Kidney glomerular epithelial cell (primary cell): Measurements from ENCODE around the gene FZD10.

Experiments
- DNase-seq: peaks from one replicate; lab custom pipeline; 2025; lab: John Stamatoyannopoulos, UW

Gene FZD10

DNA sequence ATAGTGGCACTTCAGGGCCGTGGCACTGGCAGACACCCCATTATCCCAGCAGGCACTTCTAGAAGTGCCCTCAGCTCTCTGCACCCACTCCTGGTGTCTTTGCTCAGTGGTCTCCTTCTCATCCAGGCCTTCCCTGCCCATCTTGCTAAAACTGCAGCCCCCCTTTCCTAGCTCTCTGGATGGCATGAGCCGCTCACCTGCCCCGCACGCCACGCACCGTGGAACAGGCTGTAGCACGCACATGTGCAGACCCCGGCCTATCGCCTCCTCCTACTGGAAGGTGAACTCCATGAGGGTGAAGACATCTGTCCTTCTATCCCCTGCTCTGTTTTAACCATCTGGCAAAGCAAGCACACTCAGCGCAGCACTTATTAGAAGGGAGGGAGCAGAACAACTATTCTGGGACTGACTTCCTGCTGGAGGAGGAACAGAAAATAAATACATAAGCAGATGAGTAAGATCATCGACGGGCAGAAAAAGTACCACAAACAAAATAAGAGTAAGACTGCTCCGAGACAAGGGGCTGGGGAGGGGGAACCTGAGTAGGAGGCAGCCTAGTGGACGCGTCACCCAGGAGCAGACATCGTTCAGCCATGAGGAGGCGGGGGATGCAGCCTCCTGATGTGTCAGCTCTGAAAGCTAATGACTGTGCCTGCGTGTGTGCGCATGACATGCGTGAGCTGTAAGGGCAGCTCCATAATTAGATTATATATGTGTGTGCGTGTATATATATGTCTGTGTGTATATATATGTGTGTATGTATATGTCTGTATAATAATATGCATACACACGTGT is 7.8 kb upstream of the FZD10 start:
- DNase-seq = no peak

- no peak for DNase-seq
Observed at GRCh38 chr12:130155416-130156073, 6.7 kb upstream of the FZD10 start.

DNA sequence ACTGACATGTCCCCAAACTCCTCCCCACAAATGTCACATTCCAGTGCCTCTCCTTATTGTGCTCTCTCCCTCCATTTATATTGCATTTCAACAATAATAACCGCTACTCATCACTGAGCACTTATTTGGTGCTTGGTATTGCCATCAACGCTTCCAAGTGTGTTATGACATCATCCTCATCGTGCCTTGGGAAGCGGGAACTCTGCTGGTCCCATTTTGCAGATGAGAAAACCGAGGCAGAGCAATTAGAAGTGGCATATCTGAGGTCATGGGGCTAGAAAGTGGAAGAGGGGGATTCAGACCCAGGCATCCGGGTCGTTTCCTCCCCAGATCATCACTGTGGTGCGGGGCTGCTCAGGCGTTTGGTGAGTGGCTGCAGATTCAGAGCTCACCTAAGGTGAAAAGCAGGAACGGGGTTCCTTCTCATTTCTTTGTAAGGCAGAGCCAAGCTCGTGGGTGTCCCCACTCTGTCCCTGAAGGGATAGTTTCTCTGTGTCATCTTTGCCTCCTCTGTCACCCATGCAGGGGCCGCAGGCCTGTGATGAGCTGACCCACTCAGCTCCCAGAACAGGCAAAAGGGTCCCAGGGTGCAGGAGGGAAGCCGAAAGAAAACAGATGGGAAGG is 5.5 kb upstream of the FZD10 start:
- no peak for DNase-seq

- DNase-seq = no peak
Observed at GRCh38 chr12:130157998-130158753, 4.1 kb upstream of the FZD10 start.

DNA sequence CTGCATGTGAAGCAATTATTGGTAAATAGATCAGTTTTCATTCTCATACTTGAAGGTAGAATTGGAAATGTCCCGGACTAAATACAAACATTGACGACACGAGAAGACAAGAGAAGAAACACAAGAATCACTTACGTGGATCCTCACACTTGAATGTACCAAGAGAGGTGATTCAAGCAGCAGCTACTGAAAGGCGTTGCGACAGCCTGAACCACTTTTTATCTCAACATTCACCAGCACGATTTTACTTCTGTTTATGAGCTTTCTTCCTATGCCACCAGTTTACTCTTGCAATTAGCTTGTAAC is 3.6 kb upstream of the FZD10 start:
- no peak for DNase-seq

- no peak for DNase-seq
Observed at GRCh38 chr12:130160306-130160705, 2.0 kb upstream of the FZD10 start.

GRCh38 chr12:130160711-130161231 is 1.5 kb upstream of the FZD10 start:
- DNase-seq = no peak

DNA sequence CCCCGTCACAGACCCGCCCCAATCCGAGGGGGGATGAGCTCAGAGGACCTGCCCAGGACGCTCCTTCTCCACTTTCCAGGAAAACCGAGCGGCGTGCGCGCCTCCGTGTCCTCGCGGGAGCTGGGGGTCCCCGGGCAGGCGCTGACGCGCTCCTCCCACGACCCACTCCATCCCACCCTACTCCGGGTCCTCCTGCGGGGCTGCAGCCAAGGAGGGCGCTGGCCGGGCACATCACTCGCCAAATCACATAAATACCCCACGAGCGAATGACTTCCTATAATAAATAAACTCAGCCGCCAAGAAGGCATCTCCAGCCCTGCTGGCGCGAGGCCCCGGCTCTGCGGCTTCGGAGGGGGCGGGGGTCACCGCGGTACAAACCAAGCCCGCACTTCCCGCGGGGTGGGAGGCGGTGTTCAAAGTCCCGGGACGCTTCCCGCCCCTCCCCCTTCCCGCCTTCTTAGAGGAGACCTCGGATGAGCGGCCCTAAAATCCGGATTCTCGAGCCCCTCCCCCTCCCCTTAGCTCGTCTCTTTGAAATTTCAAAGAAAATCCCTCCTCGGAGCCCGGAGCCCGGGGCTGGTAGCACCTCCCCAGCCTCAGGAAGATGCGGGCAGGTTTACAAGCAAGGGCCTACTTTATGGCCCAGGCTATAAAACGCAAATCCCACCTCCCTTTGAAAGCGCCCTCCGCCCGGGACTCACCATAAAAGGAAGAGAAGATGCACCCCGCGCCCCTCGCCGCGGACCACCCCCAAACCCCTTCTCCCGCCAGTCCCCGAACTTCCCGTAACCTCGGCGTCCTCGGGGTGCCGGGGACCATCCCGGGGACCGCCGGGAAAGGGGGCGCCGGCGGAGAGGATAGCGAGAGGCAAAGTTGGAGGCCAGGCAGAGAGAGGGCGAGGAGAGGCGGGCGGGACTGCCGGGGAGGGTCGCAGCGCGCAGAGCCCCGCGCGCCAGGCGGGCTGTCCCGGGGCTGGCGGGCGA is 712 bp upstream of the FZD10 start:
- DNase-seq = no peak

DNA sequence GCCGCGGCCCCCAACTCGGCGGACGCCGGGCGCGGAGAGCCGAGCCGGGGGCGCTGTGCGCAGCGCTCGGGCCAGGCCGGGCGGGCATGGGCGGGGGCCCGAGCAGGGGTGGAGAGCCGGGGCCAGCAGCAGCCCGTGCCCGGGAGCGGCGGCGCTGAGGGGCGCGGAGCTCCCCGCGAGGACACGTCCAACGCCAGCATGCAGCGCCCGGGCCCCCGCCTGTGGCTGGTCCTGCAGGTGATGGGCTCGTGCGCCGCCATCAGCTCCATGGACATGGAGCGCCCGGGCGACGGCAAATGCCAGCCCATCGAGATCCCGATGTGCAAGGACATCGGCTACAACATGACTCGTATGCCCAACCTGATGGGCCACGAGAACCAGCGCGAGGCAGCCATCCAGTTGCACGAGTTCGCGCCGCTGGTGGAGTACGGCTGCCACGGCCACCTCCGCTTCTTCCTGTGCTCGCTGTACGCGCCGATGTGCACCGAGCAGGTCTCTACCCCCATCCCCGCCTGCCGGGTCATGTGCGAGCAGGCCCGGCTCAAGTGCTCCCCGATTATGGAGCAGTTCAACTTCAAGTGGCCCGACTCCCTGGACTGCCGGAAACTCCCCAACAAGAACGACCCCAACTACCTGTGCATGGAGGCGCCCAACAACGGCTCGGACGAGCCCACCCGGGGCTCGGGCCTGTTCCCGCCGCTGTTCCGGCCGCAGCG is 639 bp downstream of the FZD10 start:
- DNase-seq = no peak

- no peak for DNase-seq
Observed at GRCh38 chr12:130163461-130164215, 1.4 kb downstream of the FZD10 start.

DNA sequence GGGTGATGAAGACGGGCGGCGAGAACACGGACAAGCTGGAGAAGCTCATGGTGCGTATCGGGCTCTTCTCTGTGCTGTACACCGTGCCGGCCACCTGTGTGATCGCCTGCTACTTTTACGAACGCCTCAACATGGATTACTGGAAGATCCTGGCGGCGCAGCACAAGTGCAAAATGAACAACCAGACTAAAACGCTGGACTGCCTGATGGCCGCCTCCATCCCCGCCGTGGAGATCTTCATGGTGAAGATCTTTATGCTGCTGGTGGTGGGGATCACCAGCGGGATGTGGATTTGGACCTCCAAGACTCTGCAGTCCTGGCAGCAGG is 1.9 kb downstream of the FZD10 start:
- no peak for DNase-seq

GRCh38 chr12:130164936-130165335 is 2.7 kb downstream of the FZD10 start:
- DNase-seq = no peak

DNA sequence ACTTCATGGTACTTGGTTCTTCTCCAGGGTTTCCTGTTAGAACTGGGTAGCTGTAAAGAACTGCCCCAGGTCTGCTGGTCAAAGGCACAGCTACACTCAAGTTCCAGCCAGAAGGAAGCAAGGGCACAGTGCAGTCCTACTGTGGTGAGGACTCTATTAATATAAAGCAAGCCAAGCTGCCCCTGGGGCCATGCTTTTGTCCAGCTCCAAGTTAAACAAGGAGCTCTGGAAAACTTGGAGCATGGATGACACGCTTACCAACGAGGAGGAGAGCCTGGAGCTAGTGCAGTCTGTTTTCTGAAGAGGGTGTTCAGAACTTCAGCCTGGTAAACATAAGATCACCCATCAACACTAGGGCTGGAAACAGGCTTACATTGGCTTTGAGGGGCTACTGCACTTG is 4.0 kb downstream of the FZD10 start:
- DNase-seq = no peak

DNA sequence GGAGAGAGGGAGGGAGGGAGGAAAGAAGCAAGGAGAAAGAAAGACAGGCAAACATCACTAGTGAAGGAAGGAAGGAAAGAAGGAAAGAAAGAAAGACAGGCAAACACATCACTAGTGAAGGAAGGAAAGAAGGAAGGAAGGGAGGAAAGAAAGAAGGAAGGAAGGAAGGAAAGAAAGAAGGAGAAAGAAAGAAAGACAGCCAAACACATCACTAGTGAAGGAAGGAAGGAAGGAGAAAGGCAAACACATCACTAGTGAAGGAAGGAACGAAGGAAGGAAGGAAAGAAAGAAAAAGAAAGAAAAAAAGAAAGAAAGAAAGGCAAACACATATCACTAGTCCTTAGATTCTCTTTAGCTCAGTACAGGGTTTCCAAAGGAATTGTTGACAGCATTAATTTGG is 5.3 kb downstream of the FZD10 start:
- DNase-seq = no peak

DNA sequence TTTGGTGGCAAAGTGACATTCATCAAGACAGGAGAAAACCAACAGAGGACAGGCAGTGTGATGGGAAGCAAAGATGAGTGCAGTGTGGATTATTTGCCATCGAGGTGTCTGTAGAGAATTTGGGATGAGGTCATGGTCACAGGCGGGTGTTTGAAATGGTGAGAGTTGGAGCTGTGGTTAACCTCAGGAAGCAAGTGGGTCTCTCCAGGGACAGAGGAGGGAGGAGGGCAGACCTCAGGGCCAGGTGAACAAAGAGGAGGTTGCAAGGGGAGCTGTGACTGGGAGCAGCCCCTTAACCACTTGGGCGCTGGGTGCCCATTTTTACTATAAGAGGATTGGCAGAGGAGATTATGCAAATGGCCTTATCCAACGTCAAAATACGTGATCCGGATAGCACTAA is 7.0 kb downstream of the FZD10 start:
- no peak for DNase-seq

DNA sequence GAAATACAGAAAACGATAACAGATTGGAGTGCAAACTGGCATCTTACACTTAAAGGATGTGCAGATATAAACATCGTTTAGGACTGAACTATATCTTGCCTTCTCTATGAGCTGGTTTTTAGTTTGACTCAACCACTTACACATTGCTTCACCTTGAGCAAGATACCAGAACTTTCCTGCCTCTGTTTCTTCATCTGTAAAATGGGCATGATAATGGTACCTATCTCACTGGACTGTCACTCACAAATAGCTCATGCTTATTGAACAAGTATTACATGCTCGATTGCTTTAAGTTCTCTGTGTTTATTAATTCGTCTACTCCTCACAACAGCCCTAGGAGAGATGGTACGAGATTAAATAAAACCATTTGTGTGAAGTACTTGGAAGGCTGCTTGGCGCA is 7.7 kb downstream of the FZD10 start:
- no peak for DNase-seq

DNA sequence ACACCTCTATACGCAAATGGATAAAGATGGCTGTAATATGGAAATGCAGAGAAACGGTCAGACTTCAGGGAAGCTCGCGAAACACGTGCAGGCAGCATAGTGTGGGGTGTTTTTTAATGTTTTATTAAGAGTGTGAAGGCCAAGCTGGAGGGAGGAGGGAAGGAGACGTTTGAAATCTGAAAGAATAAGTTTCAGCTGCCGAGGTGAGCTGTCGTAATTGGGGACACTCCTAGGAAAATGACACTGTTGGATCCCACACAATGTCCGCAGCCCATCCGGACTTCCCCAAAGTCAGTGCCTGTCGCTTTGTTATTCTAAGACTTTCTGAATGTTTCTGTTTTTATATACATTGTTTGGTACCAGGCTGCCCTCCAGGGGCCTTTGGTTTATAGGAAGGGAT is 8.3 kb downstream of the FZD10 start:
- DNase-seq = no peak

- no peak for DNase-seq
Observed at GRCh38 chr12:130177635-130178242, 15.5 kb downstream of the FZD10 start.

DNA sequence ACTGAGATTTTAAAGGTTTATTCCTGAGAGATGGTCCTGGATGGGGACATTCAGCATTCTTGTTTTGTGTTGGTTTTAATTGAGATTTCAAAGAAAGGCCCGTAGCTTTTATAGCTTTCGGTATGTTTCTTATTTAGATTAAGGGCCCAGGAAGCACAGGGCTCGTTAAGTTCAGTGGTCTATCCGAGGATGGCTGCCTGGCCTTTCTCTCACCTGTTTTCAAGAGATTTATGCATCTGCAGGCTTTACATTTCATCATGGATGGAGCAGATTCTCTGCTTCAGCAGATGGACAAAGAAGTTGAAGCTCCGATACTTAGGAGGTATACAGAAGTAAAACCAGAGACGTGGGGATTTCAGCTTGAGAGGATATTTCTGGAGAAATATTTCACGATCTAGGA is 16.0 kb downstream of the FZD10 start:
- no peak for DNase-seq

- DNase-seq = no peak
Observed at GRCh38 chr12:130179191-130179590, 16.9 kb downstream of the FZD10 start.
